ENCODE results near the gene RDH13.
"Not testable (repeated sequence)": the region's sequence is repeated elsewhere in the genome, so short reads cannot be mapped to it uniquely, and the experiment has no call there.

Gene RDH13, protein sequence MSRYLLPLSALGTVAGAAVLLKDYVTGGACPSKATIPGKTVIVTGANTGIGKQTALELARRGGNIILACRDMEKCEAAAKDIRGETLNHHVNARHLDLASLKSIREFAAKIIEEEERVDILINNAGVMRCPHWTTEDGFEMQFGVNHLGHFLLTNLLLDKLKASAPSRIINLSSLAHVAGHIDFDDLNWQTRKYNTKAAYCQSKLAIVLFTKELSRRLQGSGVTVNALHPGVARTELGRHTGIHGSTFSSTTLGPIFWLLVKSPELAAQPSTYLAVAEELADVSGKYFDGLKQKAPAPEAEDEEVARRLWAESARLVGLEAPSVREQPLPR

DNA sequence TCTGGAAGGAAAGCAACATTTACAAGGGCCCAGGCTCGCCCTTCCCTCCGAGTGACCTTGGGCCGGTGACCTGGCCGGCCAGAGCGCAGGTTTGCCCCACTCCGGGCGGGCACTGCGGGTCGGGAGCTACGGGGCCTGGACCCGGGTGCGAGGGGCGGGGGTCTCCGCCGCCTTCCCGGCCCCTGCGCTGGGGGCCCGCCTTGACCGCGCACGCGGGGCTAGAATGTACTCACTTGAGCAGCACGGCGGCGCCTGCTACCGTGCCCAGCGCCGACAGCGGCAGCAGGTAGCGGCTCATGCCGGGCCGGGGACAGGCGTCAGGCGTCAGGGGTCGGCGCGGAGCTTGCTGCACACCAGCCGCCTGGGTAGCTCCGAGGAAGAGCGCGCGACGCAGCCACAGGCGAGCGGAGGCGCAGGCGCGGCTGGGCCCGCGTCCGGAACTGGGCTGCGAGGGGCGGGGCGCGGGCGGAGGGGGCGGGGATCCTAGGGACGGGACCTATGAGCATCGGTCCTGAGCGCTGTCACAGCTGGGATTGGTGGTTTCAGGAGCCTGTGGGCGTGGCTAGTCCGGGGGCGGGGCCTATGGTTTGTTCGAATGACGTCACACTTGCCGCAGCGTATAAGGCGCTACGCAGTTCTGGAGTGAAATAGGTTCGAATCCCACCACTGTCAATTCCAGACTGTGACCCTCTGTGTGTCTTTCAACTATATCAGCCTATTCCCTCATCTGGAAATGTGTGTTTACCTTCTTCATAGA is at the start of gene RDH13:
Gene RDH13 (minus strand): TSS at position 414 of the 757 bp plus-strand sequence. CDS start 116 bp downstream, at position 298.
- peak; percentile 95 to 97 for DNase-seq (ENCODE audit: low read depth in 2 of 2, low spot score in 1 of 2)

DNA sequence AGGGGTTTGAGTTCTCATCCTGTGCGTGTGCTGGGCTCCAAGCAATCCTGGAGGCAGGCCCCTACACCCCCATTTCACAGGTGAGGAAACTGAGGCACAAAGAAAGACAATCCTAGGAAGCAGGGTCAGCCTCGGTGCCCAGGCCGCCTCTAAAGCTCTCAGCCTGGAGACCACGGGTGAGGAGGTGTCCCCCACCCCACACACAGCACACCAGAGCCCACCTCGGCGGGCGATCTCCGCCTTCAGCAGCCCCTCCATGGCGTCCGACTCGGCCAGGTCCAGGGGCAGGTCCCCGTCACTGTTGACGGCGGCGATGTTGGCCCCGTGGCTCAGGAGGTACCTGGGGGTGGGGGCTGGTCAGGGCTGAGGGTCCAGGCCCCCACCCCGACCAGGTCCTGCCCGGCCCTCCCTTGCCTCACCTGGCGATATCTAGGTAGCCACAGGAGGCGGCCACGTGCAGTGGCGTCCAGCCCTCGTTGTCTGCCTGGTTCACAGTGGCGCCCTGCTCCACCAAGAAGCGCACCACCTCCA is 49.4 kb upstream of the RDH13 start:
- DNase-seq (ENCODE audit: low read depth in 2 of 2, low spot score in 1 of 2): no peak

DNA sequence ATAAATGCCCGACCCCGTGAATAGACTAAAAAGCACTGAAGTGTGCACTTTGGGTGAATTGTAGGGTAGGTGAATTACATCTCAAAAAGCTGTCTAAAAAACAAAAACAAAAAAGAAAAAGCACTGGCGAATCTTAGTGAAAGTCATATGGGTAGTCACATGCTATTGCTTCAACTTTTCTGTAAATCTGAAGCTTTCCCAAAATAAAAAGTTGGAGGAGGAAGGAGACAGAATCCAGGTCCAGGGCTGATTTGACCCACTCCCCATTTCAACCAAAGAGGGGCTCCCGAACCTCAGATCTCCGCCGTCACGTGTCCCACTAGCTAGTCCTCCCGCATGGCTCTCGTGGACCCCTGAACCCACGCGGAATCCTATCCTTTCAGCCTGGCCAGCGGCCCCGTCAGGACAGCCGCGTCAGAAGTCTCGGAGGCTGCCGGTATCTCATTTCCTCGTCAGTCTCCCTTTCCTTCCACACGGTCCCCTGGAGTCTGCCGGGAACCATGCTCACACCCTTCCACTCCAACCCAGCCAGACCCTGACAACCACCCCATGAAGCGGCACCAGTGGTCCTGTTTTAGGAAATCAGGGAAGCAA is 48.4 kb upstream of the RDH13 start:
- no peak for DNase-seq (ENCODE audit: low read depth in 2 of 2, low spot score in 1 of 2)

DNA sequence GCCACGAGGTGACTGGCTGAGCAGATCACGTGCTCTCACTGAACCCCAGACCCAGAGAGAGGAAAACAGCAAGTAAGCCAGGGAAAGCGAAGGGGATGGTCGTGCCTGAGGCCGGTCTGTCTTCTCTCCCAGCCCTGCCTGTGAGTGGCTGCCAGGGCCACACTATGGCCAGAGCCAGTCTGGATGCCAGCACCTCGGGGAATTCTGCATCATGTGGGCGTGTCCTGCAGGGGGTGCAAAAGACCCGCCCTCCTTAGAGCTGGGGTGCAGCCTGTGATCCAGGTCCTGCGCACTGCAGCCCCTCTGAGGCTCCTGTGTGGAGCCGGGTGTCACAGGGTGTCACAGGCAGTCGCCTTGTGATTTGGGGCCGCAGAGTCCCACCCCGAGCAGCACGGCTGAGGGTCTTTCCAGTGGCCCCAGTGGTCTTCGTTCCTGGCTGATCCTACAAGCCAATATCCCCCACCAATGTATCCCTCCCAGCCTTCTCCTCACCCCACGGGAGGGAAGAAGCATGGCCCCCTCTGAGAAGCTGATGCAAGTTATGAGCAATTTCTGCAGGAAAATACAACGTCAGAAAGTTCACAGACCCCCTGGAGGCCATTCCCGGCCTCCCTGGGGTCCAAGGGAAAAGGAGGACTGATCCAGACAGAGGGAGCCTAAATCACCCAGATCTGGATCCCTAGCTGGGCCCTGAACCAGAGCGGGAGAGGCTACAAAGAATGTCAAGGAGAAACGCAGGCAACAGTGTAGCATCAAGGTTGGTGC is 46.8 kb upstream of the RDH13 start:
- DNase-seq (ENCODE audit: low read depth in 2 of 2, low spot score in 1 of 2): no peak

DNA sequence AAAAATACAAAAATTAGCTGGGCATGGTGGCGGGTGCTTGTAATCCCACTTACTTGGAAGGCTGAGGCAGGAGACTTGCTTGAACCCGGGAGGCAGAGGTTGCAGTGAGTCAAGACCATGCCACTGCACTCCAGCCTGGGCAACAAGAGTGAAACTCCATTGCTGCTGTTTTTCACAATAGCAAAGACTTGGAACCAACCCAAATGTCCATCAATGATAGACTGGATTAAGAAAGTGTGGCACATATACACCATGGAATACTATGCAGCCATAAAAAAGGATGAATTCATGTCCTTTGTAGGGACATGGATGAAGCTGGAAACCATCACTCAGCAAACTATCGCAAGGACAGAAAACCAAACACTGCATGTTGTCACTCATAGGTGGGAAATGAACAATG is 44.3 kb upstream of the RDH13 start:
- DNase-seq (ENCODE audit: low read depth in 2 of 2, low spot score in 1 of 2): not testable (repeated sequence)

DNA sequence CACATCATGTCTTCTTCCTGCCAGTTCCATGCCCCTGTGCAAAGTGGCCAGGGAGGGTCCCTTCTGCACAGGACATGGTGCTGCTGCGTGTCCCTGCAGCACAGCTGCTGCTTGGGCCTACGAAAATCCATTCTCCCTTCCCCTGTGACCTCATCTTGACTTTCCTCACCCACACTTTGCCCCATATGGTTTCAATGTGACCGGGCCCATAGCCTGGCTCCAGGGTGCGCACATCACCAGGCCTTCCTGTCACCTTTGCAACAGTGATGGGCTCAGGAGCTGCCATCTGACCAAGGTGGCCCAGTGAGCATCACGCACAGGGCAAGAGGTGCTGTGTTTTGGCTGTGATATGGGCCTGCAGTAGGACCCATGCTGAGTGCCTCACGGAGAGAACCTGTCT is 43.6 kb upstream of the RDH13 start:
- no peak for DNase-seq (ENCODE audit: low read depth in 2 of 2, low spot score in 1 of 2)

DNA sequence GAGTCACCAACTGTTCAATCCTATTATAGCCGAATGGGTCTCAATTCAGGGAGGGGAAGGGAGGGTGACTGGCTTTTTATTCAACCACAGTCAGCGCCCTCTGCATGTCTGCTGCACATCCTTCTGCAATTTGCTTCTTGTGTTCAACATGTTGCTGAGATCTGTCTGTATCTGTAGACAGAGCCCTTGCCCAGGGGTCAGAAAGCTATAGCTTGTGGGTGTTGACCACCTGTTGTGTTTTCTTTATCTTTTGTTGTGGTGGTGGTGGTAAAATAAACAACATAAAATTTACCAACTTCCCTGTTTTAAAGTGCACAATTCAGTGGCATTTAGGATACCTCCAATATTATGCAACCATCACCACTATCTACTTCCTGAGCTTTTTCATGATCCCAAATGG is 42.3 kb upstream of the RDH13 start:
- no peak for DNase-seq (ENCODE audit: low read depth in 2 of 2, low spot score in 1 of 2)

DNA sequence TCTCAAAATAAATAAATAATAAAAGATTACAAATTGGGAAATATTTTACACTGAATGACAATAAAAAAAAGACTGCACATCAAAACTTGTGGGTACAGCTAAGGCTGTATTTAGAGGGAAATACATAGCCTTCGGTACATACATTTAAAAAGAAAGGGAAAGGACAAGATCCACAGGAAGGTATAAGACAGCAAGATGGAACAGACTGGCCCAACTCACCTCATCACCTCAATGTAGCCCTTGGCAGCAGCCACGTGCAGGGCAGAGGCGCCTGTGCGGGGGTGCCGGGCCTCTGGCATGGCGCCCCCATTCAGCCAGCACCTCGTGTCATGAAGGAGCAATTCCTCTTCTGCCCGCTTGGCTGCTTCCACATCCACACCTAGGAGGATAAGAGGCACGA is 40.2 kb upstream of the RDH13 start:
- DNase-seq (ENCODE audit: low read depth in 2 of 2, low spot score in 1 of 2): no peak

DNA sequence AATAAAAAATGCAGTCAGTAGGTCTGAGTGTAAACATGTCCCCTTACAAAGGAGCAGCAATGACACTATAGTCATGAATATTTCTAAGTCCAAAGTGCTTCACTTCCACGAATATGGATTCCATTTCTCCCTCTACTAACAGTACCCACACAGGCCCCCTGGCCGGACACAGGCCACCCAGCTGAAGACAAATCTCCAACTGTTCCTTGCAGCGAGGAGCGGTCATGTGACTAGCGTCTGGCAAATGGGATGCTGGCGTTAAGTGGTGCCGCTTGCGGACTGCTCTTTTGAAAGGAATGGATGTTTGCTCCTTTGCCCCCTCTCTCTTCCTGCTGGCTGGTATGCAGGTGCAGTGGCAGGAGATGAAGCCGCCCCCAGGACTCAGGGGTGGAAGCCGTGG is 38.3 kb upstream of the RDH13 start:
- DNase-seq (ENCODE audit: low read depth in 2 of 2, low spot score in 1 of 2): no peak

DNA sequence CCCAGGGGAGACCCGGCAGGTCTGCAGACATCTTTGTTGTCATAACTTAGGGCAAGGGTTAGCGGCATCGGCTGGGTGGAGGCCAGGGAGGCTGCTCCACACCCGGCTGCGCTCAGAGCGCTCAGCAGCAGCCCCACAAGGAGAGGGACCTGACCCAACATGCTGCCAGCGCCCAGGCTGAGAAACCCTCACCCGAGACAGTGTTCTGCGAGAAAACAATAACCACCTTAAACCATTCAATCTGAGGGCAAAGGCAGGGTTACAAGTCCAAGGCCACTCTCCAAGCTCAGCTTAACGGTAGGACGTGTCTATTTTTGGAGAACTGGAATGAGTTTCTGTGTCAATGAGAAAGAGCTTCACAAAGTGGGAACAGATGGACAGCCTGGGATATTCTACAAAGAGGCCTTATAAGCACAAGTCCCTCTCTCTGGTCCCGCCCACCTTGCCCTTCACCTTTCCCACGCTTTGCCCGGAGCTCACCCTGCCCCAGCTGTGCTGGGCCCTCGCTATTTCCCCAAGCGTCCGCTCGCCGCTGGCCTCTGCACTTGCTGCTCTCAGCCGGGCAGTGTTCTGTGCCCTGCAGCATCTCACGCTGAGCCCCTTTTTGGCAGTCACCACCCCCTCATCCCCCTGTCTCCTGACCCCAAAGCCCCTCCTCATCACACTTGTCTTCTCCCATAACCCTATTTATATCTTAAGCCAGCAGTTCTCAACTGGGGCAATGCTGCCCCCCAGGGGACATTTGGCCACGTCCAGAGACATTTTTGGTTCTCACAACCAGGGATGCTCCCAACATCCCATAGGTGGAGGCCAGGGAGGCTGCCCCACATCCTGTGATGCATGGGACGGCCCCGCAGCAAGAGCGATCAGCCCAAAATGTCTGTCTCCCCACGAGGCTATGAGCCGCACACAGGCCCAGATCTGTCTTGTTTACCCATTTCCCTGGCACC is 36.9 kb upstream of the RDH13 start:
- no peak for DNase-seq (ENCODE audit: low read depth in 2 of 2, low spot score in 1 of 2)

DNA sequence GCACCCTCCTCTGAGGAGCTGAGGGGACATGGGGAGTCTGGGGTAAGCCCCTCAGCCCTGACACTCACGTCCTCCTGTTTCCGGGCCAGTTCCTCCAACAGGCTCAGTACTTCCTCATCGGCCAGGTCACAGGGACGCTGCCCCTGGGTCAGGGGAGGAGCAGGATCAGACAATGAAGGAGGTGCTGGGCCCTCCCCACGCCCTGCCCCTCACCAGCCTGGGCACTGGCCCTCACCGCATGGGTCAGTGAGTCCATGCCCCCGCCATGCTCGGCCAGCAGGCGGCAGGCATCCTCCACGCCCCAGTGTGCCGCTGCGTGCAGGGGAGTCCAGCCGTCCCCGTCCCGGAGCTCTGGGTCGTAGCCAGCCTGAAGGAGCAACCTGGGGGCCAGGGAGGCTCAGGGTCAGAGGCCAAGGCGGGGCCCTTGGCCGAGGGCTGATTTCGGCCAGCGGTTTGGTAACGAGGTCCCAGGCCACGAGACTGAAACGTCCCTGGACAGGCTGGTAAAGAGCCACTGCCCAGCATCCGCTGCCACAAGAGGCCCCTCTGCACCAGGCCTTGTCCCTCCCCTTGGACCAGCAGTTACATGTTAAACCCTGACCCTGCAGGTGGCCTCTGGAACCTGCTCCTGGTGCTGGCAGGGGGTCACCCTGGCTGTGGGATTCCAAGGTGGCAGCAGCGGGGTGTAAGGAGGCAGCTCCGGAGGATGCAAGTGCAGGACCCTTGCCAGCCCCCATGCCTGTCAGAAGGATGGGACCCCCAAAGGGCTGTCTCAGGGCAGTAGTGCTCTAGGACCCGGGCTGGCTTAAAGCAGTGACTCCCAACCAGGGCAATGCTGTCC is 36.0 kb upstream of the RDH13 start:
- DNase-seq (ENCODE audit: low read depth in 2 of 2, low spot score in 1 of 2): no peak

DNA sequence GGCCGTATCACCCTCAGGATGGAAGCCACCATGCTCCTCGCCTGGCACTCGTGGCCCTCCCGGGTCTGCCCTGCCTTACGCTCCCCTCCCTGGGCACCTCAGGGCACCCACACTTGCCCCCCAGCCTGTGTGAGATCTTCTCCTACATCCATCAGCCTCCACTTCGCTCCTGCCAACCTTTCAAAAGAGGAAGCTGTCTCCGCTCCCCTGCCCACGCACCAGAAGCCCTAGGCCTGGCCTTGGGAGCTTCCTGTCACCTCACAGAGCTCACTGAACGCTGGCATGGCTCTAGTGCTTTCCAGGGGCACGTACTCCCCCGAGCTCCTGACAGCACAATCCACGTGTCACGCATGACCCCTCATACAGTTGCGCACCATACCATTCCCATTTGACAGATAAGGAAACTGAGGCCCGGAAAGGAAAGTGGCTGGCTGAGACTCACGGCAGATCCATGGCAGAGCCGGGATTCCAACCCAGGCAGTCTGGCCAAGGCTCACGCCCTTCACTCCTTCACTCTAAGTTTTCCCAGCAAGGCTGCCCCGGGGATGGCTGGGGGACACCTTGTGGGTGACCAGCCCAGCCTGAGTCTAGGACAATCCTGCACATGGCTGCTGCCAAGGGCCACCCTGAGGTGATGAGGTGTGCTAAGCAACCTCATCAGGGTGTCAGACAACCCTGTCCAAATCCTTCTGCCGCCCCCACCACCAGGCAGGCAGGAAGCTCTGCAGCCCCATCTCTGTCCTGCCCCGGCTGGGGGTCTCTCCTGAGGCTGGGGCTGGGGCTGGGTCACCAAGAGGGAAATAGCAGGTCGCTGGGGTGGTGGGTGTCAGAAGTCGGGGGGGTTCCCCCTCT is 35.1 kb upstream of the RDH13 start:
- no peak for DNase-seq (ENCODE audit: low read depth in 2 of 2, low spot score in 1 of 2)

DNA sequence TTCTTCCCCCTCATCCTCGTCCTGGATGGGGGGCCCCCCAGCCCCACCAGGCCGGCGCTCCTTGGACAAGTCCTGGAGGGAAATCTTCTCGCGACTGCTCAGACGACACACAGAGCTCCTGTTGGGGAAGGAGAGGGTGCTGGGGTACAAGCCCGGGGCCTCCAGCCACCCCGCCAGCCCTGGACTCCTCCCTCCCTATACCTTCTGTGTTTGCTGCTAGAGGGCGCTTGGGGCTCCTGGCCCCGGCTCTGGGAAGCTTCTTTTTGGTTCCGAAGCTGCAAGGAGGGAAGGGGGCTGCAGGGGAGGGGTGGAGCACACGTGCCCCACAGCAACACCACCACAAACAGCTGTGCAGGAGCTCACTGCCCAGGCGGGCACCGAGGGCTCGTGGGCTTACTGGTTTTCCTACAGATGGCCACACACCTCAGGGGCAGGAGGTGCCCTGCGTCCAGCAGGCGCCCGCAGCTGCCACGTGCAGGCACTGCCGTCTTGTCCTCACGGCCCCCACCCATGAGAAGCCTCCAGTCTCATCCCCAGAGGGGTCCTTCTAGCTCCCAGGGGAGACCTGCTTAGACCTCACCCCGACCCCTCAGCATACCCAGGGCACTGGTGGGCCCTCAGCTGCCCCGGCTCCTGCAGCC is 33.2 kb upstream of the RDH13 start:
- DNase-seq (ENCODE audit: low read depth in 2 of 2, low spot score in 1 of 2): no peak

DNA sequence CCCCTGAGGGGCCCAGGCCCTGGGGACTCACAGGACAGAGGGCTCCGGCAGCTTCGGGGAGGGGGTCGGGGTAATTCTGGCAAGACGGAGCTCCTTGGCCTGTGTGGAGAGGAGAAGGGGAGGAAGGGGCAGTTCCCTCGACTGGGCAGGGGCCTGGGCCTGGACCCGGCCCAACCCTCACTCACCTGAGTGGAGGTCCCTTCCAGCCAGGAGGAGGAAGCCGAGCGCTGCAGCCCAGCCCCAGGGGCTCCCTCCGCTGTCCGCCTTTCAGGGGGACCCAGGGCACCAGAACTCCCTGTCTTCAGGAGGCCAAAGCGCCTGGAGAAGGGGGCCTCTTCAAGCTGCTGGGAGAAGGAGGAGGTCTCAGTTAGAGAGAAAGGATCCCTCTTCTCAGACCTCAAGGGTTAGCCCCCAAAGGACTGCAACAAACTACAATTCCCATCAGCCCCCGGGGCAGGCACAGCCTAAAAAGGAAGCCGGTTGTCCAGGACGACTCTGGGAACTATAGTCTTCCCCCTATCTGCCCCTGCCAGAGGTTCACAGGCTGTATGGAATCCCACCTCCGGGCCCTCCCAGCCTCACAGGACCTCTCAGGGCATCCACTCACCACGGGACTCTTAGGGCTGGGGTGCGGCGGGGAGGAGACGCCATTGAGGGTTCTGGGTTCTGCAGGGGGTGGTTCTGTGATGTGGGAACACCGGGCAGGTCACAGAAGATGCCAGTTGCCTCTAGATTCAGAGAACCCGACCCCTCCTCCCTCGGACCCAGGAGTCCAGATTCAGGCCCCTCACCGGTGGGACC is 32.5 kb upstream of the RDH13 start:
- no peak for DNase-seq (ENCODE audit: low read depth in 2 of 2, low spot score in 1 of 2)

DNA sequence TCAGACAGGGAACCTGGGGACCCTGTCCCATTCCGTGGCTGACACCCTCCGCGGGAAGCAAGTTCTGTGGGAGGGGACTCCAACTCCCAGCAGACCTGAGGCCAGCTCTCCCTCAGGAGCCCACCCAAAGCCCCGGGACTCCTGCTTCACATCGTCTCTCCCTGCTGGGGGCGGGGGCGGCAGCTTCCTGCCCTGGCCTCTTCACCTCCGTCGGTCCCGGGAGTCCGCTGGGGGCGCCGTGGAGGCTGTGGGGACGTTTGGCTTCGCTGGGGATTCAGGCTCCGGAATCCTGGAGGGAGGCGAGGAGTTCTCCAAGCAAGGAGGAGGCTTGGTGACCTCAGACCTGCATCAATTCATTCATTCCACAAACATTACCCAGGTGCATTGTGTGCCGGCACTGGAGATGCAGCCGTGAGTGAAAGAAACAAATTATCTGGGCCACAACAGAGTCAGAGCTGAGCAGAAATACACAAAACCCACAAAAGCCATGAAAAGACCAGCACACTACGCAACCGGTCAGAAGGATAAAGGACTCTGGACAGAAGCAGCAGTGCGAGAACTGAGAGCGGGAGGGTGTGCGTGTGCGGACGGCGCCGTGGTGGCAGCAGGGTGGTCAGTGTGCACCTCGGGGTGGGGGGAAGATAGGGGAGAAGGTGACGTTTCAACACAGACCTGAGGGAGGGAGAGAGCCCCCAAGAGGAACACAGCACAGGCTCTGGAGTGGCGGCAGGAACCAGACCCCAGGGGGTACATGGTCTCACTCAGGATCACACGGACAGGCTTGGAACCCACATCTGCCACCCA is 31.7 kb upstream of the RDH13 start:
- DNase-seq (ENCODE audit: low read depth in 2 of 2, low spot score in 1 of 2): no peak
